GM23338 (cell line): Measurements from ENCODE around the gene PGBD5. TPM values are rescaled to one million over a fixed set of nuclear protein-coding genes. Genes with fewer than 3 reads are reported as not detected.

ENCODE experiments used
- ATAC-seq: fragments of 200-7000 bp; cut with Tn5 transposase; 3 replicates; pipeline ENCODE4 v1.9.1; 2020
- DNase-seq: peaks from one replicate; pipeline ENCODE4 v3.0.0-alpha.2; 2015; ENCODE audit warnings: low spot score
- H2AFZ ChIP-seq: fragments of 200-600 bp; sonication (generic); 2 replicates; pipeline ENCODE4 v1.8.0; 2016; ENCODE audit warnings: antibody characterized with exemption, mild to moderate bottlenecking, moderate library complexity
- H3F3A ChIP-seq: fragments of 200-600 bp; sonication (generic); replicated peaks from 2 replicates; pipeline ENCODE4 v1.8.0; 2017; ENCODE audit warnings: antibody characterized with exemption, mixed run types, low read depth
- H3K27ac ChIP-seq: fragments of 200-600 bp; sonication (generic); 2 replicates; pipeline ENCODE4 v1.6.1; 2016; ENCODE audit warnings: low read depth
- H3K27me3 ChIP-seq: fragments of 200-600 bp; sonication (generic); 2 replicates; pipeline ENCODE4 v1.8.0; 2016; ENCODE audit warnings: mild to moderate bottlenecking, mixed run types, moderate library complexity; ENCODE audit not compliant: insufficient read depth
- H3K36me3 ChIP-seq: fragments of 200-600 bp; sonication (generic); 2 replicates; pipeline ENCODE4 v1.8.0; 2016; ENCODE audit warnings: mild to moderate bottlenecking; ENCODE audit not compliant: insufficient read depth
- H3K4me1 ChIP-seq: fragments of 200-600 bp; sonication (generic); 2 replicates; pipeline ENCODE4 v1.8.0; 2016; ENCODE audit warnings: mild to moderate bottlenecking, moderate library complexity; ENCODE audit not compliant: insufficient read depth
- H3K4me2 ChIP-seq: fragments of 200-600 bp; sonication (generic); 2 replicates; pipeline ENCODE4 v1.7.1; 2017; ENCODE audit warnings: mixed run types
- H3K4me3 ChIP-seq: fragments of 200-600 bp; sonication (generic); 2 replicates; pipeline ENCODE4 v1.6.1; 2016; ENCODE audit warnings: mixed run types
- H3K79me2 ChIP-seq: fragments of 200-600 bp; sonication (generic); replicated peaks from 2 replicates; pipeline ENCODE4 v1.8.0; 2017; ENCODE audit warnings: mild to moderate bottlenecking; ENCODE audit not compliant: insufficient read depth
- H3K9me2 ChIP-seq: fragments of 200-600 bp; sonication (generic); 2 replicates; pipeline ENCODE4 v1.8.0; 2017; ENCODE audit not compliant: insufficient read depth
- H4K20me1 ChIP-seq: fragments of 200-600 bp; sonication (generic); replicated peaks from 2 replicates; pipeline ENCODE4 v1.8.0; 2017; ENCODE audit warnings: mild to moderate bottlenecking; ENCODE audit not compliant: insufficient read depth
- H3K27ac Mint-ChIP-seq: 2 replicates; pipeline ENCODE4 v1.8.0; 2020; ENCODE audit warnings: inconsistent platforms, mild to moderate bottlenecking, moderate library complexity, mixed read lengths
- H3K27me3 Mint-ChIP-seq: 3 replicates; pipeline ENCODE4 v1.8.0; 2022; ENCODE audit warnings: low read depth, mild to moderate bottlenecking, moderate library complexity, mixed read lengths, inconsistent platforms; ENCODE audit not compliant: insufficient read depth, poor library complexity
- H3K36me3 Mint-ChIP-seq: 3 replicates; pipeline ENCODE4 v1.8.0; 2021; ENCODE audit warnings: low read depth, mild to moderate bottlenecking, inconsistent platforms, moderate library complexity, mixed read lengths
- H3K4me1 Mint-ChIP-seq: 3 replicates; pipeline ENCODE4 v1.8.0; 2020; ENCODE audit warnings: mild to moderate bottlenecking, inconsistent platforms, mixed read lengths
- H3K4me3 Mint-ChIP-seq: 3 replicates; pipeline ENCODE4 v1.8.0; 2021; ENCODE audit warnings: moderate library complexity, mild to moderate bottlenecking, inconsistent platforms, mixed read lengths
- H3K9me3 Mint-ChIP-seq: 3 replicates; pipeline ENCODE4 v1.8.0; 2020; ENCODE audit warnings: moderate library complexity, mild to moderate bottlenecking, inconsistent platforms, mixed read lengths
- CREB1 ChIP-seq: fragments of 250-450 bp; sonication (Bioruptor Pico); IDR thresholded peaks from 2 replicates; pipeline ENCODE4 v1.5.0; 2020; ENCODE audit warnings: low read depth, mild to moderate bottlenecking, moderate library complexity
- EZH2 ChIP-seq: fragments of 200-600 bp; sonication (generic); IDR thresholded peaks from one replicate; pipeline ENCODE4 v1.8.0; 2017; ENCODE audit warnings: antibody characterized with exemption, mild to moderate bottlenecking, low read depth; ENCODE audit not compliant: unreplicated experiment
- EZH2phosphoT487 ChIP-seq: fragments of 200-600 bp; sonication (generic); IDR thresholded peaks from one replicate; pipeline ENCODE4 v1.8.1; 2018; ENCODE audit warnings: antibody characterized with exemption; ENCODE audit not compliant: unreplicated experiment
- JUNB ChIP-seq: IDR thresholded peaks from one replicate; pipeline ENCODE4 v1.6.1; 2016; ENCODE audit warnings: antibody characterized with exemption; ENCODE audit not compliant: unreplicated experiment
- NANOG ChIP-seq: IDR thresholded peaks from 2 replicates; pipeline ENCODE4 v1.6.1; 2016; ENCODE audit warnings: antibody characterized with exemption, borderline replicate concordance
- STAT1 ChIP-seq: IDR thresholded peaks from one replicate; pipeline ENCODE4 v1.6.1; 2016; ENCODE audit warnings: antibody characterized with exemption; ENCODE audit not compliant: unreplicated experiment
- ZNF114 ChIP-seq: fragments of 250-450 bp; sonication (Bioruptor Pico); IDR thresholded peaks from 2 replicates; pipeline ENCODE4 v1.5.0; 2020; ENCODE audit warnings: mild to moderate bottlenecking, moderate library complexity
- ZNF331 ChIP-seq: fragments of 250-450 bp; sonication (Bioruptor Pico); IDR thresholded peaks from 2 replicates; pipeline ENCODE4 v1.5.0; 2020; ENCODE audit warnings: low read depth, mild to moderate bottlenecking, moderate library complexity
- polyA plus RNA-seq: library from polyadenylated mRNA; unstranded; fragments of >200 nt; fragmentation: Nextera tagmentation; extraction: Ambion mirVana; gene quantifications from 2 replicates; pipeline ENCODE4 v1.2.1, GENCODE V29; 2016
- total RNA-seq: library from RNA; depleted of rRNA; stranded (reverse); fragments of >200 nt; shearing (Covaris generic); gene quantifications from 2 replicates; pipeline ENCODE4 v1.2.3, GENCODE V29; 2014
- TF ChIP-seq, protein P1 (sequence below): fragments of 250-450 bp; sonication (Bioruptor Pico); IDR thresholded peaks from 2 replicates; pipeline ENCODE4 v1.5.0; 2020; ENCODE audit warnings: mild to moderate bottlenecking, moderate library complexity
- TF ChIP-seq, protein P2 (sequence below), 2 experiments: fragments of 200-600 bp in 1 of 2; sonication (generic) in 1 of 2; conservative IDR thresholded peaks; 2 replicates each; pipeline versions ENCODE4 v1.5.1 to v1.6.1; 2016 to 2017; ENCODE audit warnings: antibody characterized with exemption in 2 of 2, low read depth in 2 of 2, mild to moderate bottlenecking in 2 of 2, moderate library complexity in 1 of 2
- TF ChIP-seq, protein P3 (sequence below): IDR thresholded peaks from 2 replicates; pipeline ENCODE4 v1.6.1; 2016; ENCODE audit warnings: antibody characterized with exemption

Gene PGBD5
- total and polyA plus RNA-seq, 2 experiments from 2014 or later, result 3.4 to 16.6 TPM

DNA sequence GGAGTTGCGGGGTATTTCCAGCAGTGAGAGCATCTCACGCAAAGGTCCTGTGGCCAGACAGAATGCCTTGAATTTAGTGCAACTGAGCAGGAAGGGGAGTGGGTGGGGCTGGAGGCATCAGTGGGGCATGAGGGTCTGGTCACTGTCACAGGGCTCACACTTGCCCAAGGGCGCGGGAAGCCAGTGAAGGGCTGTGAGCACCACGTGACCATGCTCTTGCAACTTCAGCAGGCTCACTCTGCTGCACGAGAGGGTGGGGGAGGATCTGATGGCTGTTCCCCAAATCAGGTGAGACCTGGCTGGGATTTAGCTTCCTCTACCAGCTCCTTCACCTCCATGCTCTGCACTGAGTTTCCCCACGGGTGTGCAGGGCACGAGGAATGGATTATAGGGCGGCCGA is 64.2 kb downstream of the PGBD5 start:
- Histone ChIP-seq H3K27me3 (no peaks in the 10 kb centered on the region), H3F3A (no peaks in the 10 kb centered on the region), H3K36me3 (no peaks in the 10 kb centered on the region), H3K4me2 (no peak overlapping the region), H3K27ac (no peak overlapping the region), H4K20me1 (peaks cover 10% of the 10 kb centered on the region), H3K9me2 (no peaks in the 10 kb centered on the region; the same call in 1 of the 2 replicates), H3K4me3 (no peak overlapping the region), H3K79me2 (peaks cover 17% of the 10 kb centered on the region; the same call in 1 of the 2 replicates), H2AFZ (no peak overlapping the region), H3K4me1 (0 out of 2 replicates have a peak, but pooled peaks cover 2% of the 10 kb centered on the region)
- no peaks in the 10 kb centered on the region; the same call in 2 of the 3 replicates for H3K9me3 Mint-ChIP-seq
- H3K4me1 Mint-ChIP-seq, result peaks cover 19% of the 10 kb centered on the region
- TF ChIP-seq, protein P1, sequence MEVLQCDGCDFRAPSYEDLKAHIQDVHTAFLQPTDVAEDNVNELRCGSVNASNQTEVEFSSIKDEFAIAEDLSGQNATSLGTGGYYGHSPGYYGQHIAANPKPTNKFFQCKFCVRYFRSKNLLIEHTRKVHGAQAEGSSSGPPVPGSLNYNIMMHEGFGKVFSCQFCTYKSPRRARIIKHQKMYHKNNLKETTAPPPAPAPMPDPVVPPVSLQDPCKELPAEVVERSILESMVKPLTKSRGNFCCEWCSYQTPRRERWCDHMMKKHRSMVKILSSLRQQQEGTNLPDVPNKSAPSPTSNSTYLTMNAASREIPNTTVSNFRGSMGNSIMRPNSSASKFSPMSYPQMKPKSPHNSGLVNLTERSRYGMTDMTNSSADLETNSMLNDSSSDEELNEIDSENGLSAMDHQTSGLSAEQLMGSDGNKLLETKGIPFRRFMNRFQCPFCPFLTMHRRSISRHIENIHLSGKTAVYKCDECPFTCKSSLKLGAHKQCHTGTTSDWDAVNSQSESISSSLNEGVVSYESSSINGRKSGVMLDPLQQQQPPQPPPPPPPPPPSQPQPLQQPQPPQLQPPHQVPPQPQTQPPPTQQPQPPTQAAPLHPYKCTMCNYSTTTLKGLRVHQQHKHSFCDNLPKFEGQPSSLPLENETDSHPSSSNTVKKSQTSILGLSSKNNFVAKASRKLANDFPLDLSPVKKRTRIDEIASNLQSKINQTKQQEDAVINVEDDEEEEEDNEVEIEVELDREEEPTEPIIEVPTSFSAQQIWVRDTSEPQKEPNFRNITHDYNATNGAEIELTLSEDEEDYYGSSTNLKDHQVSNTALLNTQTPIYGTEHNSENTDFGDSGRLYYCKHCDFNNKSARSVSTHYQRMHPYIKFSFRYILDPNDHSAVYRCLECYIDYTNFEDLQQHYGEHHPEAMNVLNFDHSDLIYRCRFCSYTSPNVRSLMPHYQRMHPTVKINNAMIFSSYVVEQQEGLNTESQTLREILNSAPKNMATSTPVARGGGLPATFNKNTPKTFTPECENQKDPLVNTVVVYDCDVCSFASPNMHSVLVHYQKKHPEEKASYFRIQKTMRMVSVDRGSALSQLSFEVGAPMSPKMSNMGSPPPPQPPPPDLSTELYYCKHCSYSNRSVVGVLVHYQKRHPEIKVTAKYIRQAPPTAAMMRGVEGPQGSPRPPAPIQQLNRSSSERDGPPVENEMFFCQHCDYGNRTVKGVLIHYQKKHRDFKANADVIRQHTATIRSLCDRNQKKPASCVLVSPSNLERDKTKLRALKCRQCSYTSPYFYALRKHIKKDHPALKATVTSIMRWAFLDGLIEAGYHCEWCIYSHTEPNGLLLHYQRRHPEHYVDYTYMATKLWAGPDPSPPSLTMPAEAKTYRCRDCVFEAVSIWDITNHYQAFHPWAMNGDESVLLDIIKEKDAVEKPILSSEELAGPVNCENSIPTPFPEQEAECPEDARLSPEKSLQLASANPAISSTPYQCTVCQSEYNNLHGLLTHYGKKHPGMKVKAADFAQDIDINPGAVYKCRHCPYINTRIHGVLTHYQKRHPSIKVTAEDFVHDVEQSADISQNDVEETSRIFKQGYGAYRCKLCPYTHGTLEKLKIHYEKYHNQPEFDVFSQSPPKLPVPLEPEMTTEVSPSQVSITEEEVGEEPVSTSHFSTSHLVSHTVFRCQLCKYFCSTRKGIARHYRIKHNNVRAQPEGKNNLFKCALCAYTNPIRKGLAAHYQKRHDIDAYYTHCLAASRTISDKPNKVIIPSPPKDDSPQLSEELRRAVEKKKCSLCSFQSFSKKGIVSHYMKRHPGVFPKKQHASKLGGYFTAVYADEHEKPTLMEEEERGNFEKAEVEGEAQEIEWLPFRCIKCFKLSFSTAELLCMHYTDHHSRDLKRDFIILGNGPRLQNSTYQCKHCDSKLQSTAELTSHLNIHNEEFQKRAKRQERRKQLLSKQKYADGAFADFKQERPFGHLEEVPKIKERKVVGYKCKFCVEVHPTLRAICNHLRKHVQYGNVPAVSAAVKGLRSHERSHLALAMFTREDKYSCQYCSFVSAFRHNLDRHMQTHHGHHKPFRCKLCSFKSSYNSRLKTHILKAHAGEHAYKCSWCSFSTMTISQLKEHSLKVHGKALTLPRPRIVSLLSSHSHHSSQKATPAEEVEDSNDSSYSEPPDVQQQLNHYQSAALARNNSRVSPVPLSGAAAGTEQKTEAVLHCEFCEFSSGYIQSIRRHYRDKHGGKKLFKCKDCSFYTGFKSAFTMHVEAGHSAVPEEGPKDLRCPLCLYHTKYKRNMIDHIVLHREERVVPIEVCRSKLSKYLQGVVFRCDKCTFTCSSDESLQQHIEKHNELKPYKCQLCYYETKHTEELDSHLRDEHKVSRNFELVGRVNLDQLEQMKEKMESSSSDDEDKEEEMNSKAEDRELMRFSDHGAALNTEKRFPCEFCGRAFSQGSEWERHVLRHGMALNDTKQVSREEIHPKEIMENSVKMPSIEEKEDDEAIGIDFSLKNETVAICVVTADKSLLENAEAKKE (CRISPR knock-in tag), result no peak
- no peak for TF ChIP-seq STAT1
- TF ChIP-seq CREB1 (CRISPR knock-in tag), result no peak
- TF ChIP-seq EZH2, result no peak
- TF ChIP-seq, protein P2, sequence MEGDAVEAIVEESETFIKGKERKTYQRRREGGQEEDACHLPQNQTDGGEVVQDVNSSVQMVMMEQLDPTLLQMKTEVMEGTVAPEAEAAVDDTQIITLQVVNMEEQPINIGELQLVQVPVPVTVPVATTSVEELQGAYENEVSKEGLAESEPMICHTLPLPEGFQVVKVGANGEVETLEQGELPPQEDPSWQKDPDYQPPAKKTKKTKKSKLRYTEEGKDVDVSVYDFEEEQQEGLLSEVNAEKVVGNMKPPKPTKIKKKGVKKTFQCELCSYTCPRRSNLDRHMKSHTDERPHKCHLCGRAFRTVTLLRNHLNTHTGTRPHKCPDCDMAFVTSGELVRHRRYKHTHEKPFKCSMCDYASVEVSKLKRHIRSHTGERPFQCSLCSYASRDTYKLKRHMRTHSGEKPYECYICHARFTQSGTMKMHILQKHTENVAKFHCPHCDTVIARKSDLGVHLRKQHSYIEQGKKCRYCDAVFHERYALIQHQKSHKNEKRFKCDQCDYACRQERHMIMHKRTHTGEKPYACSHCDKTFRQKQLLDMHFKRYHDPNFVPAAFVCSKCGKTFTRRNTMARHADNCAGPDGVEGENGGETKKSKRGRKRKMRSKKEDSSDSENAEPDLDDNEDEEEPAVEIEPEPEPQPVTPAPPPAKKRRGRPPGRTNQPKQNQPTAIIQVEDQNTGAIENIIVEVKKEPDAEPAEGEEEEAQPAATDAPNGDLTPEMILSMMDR (conservative IDR thresholded peaks at IDR 0.05; ENCODE audit: low read depth in 2 of 2), result no peak
- no peak for TF ChIP-seq NANOG
- TF ChIP-seq JUNB, result no peak
- TF ChIP-seq, protein P3, sequence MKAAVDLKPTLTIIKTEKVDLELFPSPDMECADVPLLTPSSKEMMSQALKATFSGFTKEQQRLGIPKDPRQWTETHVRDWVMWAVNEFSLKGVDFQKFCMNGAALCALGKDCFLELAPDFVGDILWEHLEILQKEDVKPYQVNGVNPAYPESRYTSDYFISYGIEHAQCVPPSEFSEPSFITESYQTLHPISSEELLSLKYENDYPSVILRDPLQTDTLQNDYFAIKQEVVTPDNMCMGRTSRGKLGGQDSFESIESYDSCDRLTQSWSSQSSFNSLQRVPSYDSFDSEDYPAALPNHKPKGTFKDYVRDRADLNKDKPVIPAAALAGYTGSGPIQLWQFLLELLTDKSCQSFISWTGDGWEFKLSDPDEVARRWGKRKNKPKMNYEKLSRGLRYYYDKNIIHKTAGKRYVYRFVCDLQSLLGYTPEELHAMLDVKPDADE, result no peak
- TF ChIP-seq EZH2phosphoT487, result no peak
- no peak for TF ChIP-seq ZNF331
- no peak for TF ChIP-seq ZNF114 (CRISPR knock-in tag)
- DNase-seq (no peak), ATAC-seq (no peak)
- no peak overlapping the region for H3K27ac Mint-ChIP-seq
- no peak overlapping the region for H3K4me3 Mint-ChIP-seq
- H3K36me3 Mint-ChIP-seq, result peaks cover 5% of the 10 kb centered on the region
- H3K27me3 Mint-ChIP-seq, result peaks cover 4% of the 10 kb centered on the region
